HL-60 (cell line): ENCODE results near the gene HOXC5.

Source experiments
- DNase-seq, 2 experiments: peaks; one replicate each; pipeline ENCODE4 v3.0.0-alpha.2; 2010 to 2020; ENCODE audit warnings: low read depth in 1 of 2, low spot score in 1 of 2
- H3K27ac ChIP-seq: fragments of 250-450 bp; sonication (Bioruptor Pico); replicated peaks from 2 replicates; pipeline ENCODE4 v1.5.1; 2020; ENCODE audit warnings: mild to moderate bottlenecking, moderate library complexity
- H3K27me3 ChIP-seq: fragments of 250-450 bp; sonication (Bioruptor Pico); 2 replicates; pipeline ENCODE4 v1.5.1; 2021; ENCODE audit warnings: mild to moderate bottlenecking, moderate library complexity; ENCODE audit not compliant: insufficient read depth, poor library complexity, severe bottlenecking
- H3K4me3 ChIP-seq: replicated peaks from 2 replicates; pipeline ENCODE4 v1.5.1; 2011; ENCODE audit warnings: mild to moderate bottlenecking, control low read depth, low read length; ENCODE audit not compliant: insufficient read depth
- GABPA ChIP-seq: IDR thresholded peaks from 2 replicates; pipeline ENCODE4 v1.6.1; 2012; ENCODE audit warnings: low read depth
- POLR2AphosphoS5 ChIP-seq: IDR thresholded peaks from 2 replicates; pipeline ENCODE4 v1.6.1; 2012; ENCODE audit warnings: low read depth
- SPI1 ChIP-seq: IDR thresholded peaks from 2 replicates; pipeline ENCODE4 v1.6.1; 2012; ENCODE audit warnings: low read depth, mild to moderate bottlenecking, borderline replicate concordance
- TF ChIP-seq, protein P1 (sequence below): IDR thresholded peaks from one replicate; pipeline ENCODE4 v1.5.1; 2011; ENCODE audit warnings: low read length, control low read depth, inconsistent platforms; ENCODE audit not compliant: insufficient read depth
- TF ChIP-seq, protein P2 (sequence below): IDR thresholded peaks from 2 replicates; pipeline ENCODE4 v1.6.1; 2012; ENCODE audit warnings: low read depth; ENCODE audit not compliant: insufficient replicate concordance

Gene HOXC5

DNA sequence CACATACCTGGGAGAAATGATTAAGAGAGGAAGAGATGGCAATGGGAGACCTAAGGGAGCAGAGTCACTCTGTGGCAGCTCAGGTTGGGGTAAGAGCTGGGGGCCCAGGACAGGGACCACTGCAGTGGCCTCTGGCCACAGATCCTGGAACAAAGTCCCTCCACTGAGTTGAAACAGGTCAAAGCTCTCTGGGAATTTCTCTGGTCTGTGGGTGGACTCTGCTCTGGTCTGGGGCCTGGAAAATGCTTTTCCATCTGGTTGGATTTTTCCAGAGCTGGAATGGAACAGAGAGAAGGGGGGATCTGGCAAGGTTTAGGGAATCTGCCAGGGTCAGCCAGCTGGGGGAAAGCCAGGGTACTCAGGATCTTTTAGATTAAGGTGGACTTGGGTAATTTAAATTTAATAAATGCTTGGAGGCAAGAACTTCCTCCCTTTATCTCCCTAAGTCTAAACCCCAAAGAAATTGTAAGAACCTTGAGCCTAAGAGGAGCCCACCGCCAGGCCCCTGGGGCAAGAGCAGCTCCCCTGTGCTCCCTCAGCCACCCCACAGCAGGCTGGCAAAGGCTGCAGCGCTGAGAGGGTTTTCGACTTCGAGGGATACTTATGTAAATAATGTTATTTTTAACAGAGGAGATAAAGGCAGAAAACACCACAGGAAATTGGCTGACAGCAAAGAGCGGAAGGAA is 44.2 kb upstream of the HOXC5 start:
- Histone ChIP-seq H3K4me3 (no peak overlapping the region), H3K27me3 (peaks cover 60% of the 10 kb centered on the region), H3K27ac (no peak overlapping the region)
- DNase-seq = no peak
- 0 out of 2 replicates have a peak, but pooled peaks have one; percentile 18 for TF ChIP-seq GABPA
- TF ChIP-seq SPI1 = no peak
- TF ChIP-seq, protein P1, sequence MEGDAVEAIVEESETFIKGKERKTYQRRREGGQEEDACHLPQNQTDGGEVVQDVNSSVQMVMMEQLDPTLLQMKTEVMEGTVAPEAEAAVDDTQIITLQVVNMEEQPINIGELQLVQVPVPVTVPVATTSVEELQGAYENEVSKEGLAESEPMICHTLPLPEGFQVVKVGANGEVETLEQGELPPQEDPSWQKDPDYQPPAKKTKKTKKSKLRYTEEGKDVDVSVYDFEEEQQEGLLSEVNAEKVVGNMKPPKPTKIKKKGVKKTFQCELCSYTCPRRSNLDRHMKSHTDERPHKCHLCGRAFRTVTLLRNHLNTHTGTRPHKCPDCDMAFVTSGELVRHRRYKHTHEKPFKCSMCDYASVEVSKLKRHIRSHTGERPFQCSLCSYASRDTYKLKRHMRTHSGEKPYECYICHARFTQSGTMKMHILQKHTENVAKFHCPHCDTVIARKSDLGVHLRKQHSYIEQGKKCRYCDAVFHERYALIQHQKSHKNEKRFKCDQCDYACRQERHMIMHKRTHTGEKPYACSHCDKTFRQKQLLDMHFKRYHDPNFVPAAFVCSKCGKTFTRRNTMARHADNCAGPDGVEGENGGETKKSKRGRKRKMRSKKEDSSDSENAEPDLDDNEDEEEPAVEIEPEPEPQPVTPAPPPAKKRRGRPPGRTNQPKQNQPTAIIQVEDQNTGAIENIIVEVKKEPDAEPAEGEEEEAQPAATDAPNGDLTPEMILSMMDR = no peak
- TF ChIP-seq, protein P2, sequence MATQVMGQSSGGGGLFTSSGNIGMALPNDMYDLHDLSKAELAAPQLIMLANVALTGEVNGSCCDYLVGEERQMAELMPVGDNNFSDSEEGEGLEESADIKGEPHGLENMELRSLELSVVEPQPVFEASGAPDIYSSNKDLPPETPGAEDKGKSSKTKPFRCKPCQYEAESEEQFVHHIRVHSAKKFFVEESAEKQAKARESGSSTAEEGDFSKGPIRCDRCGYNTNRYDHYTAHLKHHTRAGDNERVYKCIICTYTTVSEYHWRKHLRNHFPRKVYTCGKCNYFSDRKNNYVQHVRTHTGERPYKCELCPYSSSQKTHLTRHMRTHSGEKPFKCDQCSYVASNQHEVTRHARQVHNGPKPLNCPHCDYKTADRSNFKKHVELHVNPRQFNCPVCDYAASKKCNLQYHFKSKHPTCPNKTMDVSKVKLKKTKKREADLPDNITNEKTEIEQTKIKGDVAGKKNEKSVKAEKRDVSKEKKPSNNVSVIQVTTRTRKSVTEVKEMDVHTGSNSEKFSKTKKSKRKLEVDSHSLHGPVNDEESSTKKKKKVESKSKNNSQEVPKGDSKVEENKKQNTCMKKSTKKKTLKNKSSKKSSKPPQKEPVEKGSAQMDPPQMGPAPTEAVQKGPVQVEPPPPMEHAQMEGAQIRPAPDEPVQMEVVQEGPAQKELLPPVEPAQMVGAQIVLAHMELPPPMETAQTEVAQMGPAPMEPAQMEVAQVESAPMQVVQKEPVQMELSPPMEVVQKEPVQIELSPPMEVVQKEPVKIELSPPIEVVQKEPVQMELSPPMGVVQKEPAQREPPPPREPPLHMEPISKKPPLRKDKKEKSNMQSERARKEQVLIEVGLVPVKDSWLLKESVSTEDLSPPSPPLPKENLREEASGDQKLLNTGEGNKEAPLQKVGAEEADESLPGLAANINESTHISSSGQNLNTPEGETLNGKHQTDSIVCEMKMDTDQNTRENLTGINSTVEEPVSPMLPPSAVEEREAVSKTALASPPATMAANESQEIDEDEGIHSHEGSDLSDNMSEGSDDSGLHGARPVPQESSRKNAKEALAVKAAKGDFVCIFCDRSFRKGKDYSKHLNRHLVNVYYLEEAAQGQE = no peak
- no peak for TF ChIP-seq POLR2AphosphoS5

DNA sequence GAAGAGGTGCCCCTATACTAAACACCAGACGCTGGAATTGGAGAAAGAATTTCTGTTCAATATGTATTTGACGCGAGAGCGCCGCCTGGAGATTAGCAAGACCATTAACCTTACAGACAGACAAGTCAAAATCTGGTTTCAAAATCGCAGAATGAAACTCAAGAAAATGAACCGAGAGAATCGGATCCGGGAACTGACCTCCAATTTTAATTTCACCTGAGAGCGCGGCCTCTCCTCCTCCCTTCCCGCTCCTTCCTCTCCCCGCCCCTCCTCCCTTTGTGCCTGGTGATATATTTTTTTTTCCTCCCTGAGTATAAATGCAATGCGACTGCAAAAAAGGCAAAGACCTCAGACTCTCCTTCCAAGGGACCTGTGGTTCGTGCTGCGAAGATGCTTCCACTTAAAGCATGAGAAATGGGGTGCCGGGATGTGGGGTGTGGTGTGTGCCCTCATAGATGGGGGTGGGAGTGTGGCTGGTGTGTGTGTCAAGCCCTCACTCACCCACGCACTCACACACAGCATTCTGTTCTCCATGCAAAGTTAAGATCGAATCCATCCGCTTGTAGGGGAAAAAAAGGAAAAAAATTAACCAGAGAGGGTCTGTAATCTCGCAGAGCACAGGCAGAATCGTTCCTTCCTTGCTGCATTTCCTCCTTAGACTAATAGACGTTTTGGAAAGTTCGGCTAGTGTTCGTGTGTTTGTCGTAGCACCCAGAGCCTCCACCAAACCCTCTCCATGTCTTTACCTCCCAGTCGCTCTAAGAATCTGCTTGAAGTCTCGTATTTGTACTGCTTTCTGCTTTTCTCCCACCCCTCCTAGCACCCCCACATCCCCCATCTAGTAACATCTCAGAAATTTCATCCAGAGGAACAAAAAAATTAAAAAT is 43.4 kb upstream of the HOXC5 start:
- TF ChIP-seq, protein P1 = peak; percentile 45
- TF ChIP-seq SPI1 (no peak), POLR2AphosphoS5 (no peak), GABPA (no peak)
- TF ChIP-seq, protein P2 = no peak
- peak in 1 of 2 experiments; percentile 74 for DNase-seq
- H3K27me3 ChIP-seq = peaks cover 68% of the 10 kb centered on the region
- H3K4me3 ChIP-seq = no peak overlapping the region
- H3K27ac ChIP-seq = no peak overlapping the region

DNA sequence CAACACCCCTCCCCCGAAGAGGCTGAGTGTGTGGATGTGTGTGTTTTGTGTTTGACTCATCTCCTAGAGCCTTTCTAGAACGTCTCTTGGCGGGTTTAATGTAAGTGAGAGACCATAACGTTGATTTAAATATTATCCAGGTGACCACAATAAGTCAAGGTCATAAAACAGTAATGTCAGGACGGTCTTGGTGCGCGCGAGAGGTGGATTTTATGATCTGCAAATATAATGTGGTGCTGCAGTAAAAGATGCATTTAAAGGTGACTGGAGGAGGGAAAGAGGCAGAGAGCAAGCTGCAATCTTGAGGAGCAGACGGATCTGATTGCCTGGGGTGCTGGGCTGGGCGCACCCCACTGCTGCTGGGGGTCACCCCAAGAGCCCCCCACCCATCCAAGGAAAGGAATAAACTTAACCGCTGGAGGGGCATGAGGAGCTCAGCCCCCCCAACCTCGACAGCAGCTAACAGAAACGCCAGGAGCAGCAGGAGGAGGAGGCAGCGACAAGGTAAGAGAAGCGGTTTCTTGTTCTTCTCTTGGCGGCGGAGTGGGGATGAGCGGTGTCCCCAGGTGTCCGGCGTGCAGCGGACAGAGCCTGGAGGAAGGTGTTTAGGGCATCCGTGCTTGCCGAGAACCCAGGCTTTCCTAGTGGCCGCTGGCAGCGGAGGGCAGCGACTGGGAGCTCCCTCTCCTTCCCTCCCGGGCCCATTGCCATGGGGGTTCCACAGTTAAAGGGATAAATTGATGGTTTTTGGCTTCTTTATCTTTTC is 42.4 kb upstream of the HOXC5 start:
- no peak overlapping the region for H3K27ac ChIP-seq
- peaks cover 74% of the 10 kb centered on the region for H3K27me3 ChIP-seq
- no peak for DNase-seq
- H3K4me3 ChIP-seq = no peak overlapping the region
- TF ChIP-seq POLR2AphosphoS5 = no peak
- no peak for TF ChIP-seq SPI1
- TF ChIP-seq, protein P2 = no peak
- no peak for TF ChIP-seq GABPA
- TF ChIP-seq, protein P1 = no peak
